ENCODE data around the gene TTC39A.

DNA sequence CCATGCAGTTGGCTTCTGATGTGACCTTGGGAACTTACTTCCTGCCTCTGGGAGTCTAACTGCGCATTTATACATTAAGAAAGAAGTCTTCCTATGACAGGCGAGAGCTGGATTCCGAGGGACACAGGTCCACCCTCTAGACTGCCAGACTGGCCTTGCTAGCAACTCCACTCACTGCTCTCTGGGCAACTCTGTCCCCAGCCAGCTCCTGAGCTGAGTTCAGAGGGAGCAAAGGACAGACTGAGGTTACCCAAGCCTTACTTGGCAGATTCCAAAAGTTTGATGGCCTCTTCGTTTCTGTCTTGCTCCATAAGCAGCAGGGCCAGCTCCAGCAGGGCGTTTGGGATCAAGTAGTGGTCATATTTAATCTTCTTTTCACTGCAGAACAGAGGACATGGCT lies 41.8 kb downstream of the TTC39A start:
- TF ChIP-seq, protein P1, sequence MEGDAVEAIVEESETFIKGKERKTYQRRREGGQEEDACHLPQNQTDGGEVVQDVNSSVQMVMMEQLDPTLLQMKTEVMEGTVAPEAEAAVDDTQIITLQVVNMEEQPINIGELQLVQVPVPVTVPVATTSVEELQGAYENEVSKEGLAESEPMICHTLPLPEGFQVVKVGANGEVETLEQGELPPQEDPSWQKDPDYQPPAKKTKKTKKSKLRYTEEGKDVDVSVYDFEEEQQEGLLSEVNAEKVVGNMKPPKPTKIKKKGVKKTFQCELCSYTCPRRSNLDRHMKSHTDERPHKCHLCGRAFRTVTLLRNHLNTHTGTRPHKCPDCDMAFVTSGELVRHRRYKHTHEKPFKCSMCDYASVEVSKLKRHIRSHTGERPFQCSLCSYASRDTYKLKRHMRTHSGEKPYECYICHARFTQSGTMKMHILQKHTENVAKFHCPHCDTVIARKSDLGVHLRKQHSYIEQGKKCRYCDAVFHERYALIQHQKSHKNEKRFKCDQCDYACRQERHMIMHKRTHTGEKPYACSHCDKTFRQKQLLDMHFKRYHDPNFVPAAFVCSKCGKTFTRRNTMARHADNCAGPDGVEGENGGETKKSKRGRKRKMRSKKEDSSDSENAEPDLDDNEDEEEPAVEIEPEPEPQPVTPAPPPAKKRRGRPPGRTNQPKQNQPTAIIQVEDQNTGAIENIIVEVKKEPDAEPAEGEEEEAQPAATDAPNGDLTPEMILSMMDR (conservative IDR thresholded peaks at IDR 0.05; ENCODE audit: low read length) = no peak
- no peak for TF ChIP-seq EZH2phosphoT487 (IDR thresholded peaks at IDR 0.05; ENCODE audit: borderline replicate concordance)
